Amniotic epithelial cell (primary cell): ENCODE results near the gene TMEM179B.

ENCODE experiments used
- DNase-seq: peaks from one replicate; pipeline ENCODE4 v3.0.0-alpha.2; 2010; ENCODE audit warnings: low read depth

TMEM179B gene

DNA sequence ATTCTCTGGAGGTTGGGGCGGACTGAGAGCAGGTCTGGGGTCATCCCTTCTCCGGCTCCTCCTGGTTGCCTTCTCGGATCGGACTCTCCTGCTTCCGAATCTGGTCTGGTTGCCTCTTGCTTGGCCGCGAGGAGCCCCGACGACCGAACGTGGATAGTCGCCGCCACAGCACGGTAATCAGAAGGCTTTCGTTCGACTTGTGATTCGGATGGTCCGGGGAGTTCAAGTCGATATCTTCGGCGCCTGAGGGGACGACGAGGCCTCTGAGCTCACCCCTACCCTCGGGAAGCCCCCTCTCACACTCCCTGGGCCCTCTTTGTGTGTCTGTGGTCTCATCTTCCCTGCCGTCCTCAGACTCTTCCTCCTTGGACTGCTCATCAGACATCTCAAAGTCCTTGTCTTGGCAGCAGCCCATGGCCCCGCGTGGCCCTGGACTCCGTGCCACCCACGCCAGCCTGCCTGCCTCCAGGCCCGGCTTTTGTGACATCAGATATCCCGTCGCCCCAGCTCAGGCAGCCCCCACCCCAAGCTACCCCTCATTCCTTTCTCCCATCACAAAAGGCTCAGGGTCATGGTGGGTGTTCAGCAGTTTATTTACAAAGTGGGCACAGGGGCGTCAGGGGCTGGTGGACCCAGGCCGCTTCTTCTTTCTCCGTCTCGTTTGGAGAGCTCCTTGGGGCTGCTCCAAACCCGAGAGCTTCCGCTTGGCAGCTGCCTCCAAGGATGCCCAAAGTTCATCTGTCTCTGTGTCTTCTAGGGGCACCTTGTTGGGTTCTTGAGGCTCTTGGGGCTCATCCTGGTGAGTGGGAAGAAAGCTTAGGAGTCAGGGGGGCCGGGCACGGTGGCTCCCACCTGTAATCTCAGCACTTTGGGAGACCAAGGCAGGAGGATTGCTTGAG is 45.4 kb downstream of the TMEM179B start, which contains the start of gene TEX54:
Gene TEX54, minus strand, starts transcription at position 506 of the 899 bp plus-strand sequence.
- DNase-seq, result no peak

DNA sequence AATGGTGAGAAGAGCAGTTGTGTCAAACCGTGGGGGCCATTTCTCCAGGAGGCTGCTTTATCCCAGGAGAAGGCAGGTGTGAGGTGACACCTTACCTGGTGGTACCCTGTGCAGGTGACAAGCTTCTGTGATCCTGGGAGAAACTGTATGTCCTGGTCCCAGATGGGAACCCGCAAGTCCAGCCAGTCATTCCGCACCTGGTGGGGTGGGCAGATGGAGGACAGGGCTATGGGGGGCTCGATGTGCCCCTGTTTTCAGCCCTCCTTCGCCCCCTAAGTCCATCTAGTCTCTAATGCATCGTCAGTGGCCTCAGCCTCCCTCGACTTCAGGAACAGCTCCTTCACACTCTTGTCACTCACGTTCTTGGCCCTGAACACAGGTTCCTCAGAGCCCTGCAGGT is 48.1 kb downstream of the TMEM179B start:
- no peak for DNase-seq

DNA sequence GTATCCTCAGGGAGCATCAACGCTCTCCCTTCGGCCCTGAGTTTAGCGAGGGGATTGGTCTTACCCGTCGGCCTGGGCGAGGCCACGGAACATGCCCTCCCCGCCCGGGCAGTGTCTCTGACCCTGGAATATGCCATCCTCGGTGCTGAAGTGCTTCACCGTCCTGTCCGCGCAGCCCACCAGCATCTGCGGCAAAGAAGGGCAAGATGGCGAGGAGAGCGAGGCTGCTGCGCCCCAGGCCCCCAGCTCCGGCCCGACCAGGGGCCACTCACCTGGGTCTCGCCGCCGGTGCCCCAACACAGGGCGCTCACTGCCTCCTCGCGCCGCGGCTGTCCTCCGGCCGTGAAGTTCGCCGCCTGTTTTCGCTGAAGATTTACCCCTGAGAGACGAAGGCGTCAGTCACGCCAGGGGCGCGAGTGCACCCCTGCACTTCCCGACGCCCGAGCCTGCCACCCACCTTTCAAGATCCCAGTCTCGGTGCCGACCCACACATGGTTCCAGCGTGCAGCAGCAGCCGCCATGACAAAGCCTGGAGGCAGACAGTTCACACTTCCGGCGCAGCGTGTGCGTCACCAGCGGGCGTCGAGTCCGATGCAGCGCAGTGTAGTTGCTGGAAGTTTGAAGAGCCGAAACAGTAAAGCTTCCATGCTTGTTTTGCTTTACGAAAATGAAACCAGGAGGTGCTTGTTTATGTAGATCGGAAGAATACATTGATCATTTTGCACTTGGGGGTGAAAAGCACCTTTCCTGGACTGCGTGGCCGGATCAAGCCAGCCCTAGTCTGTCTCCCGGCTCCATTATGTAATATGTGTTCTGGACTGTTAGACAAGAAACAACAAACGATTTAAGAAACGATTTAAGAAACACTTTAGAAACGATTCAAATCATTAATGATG is 52.1 kb downstream of the TMEM179B start, which contains the start of gene WDR74:
Gene WDR74, minus strand, starts transcription at position 541 of the 896 bp plus-strand sequence. Its CDS starts 20 bp downstream, at position 521.
- DNase-seq, result peak; percentile 90
